Tibial artery (tissue), 4 donors: ENCODE data around the gene ANKRD40.
A peak's percentile ranks its signal among the peaks of the same experiment; 100 is the strongest.

Source experiments
- DNase-seq, 2 donors: peaks; one replicate each; pipeline ENCODE4 v3.0.0-alpha.2; 2019
- H3K27ac ChIP-seq, 2 donors: fragments of 200-600 bp; sonication (generic) in 1 of 2; 1 replicate in 1 of 2; 2 replicates in 1 of 2; pipeline ENCODE4 v1.5.1; 2018 to 2019; ENCODE audit warnings: mild to moderate bottlenecking in 1 of 2
- H3K27me3 ChIP-seq, 2 donors: fragments of 200-600 bp; sonication (generic) in 1 of 2; one replicate each; pipeline versions ENCODE4 v1.5.1 to v1.6.0; 2016 to 2019
- H3K36me3 ChIP-seq, 3 donors: fragments of 200-600 bp; sonication (generic) in 2 of 3; one replicate each; pipeline ENCODE4 v1.5.1; 2016 to 2019; ENCODE audit warnings: mild to moderate bottlenecking in 2 of 3
- H3K4me1 ChIP-seq, 4 donors: fragments of 200-600 bp; sonication (generic) in 2 of 4; 1 replicate in 3 of 4; 2 replicates in 1 of 4; pipeline ENCODE4 v1.5.1; 2016 to 2019
- H3K4me3 ChIP-seq, 2 donors: fragments of 200-600 bp; sonication (generic) in 1 of 2; 1 replicate in 1 of 2; 2 replicates in 1 of 2; pipeline ENCODE4 v1.5.1; 2018 to 2019; ENCODE audit warnings: mild to moderate bottlenecking in 2 of 2
- H3K9me3 ChIP-seq, 3 donors: fragments of 200-600 bp; sonication (generic) in 1 of 3; one replicate each; pipeline ENCODE4 v1.5.1; 2016 to 2019
- intact Hi-C: fragments of 100-400 bp; cut with DNase I; formaldehyde crosslinking; loops from one replicate; pipeline ENCODE4 v1.15.0; 2023; ENCODE audit warnings: low total_unique reads
- TF ChIP-seq, protein P1 (sequence below), 2 experiments: fragments of 200-600 bp in 1 of 2; fragments of 450-650 bp in 1 of 2; IDR thresholded peaks; one replicate each; pipeline ENCODE4 v1.5.1; 2017 to 2019; ENCODE audit warnings: antibody characterized with exemption in 2 of 2, mild to moderate bottlenecking in 1 of 2, moderate library complexity in 1 of 2

The ANKRD40 gene

GRCh38 chr17:50686494-50687199 lies 21.1 kb downstream of the ANKRD40 start:
- peaks cover 3 to 46% (median 34%) of the 10 kb centered on the region in 4 donors for H3K4me1 ChIP-seq
- intact Hi-C loops, result loop anchor here (5.0 to 10.0 kb wide), 3 partner anchors 52 to 202 kb away; partner anchors contain the start of gene ABCC3
- no peaks in the 10 kb centered on the region for H3K9me3 ChIP-seq
- H3K27me3 ChIP-seq, result no peaks in the 10 kb centered on the region
- TF ChIP-seq, protein P1, sequence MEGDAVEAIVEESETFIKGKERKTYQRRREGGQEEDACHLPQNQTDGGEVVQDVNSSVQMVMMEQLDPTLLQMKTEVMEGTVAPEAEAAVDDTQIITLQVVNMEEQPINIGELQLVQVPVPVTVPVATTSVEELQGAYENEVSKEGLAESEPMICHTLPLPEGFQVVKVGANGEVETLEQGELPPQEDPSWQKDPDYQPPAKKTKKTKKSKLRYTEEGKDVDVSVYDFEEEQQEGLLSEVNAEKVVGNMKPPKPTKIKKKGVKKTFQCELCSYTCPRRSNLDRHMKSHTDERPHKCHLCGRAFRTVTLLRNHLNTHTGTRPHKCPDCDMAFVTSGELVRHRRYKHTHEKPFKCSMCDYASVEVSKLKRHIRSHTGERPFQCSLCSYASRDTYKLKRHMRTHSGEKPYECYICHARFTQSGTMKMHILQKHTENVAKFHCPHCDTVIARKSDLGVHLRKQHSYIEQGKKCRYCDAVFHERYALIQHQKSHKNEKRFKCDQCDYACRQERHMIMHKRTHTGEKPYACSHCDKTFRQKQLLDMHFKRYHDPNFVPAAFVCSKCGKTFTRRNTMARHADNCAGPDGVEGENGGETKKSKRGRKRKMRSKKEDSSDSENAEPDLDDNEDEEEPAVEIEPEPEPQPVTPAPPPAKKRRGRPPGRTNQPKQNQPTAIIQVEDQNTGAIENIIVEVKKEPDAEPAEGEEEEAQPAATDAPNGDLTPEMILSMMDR (IDR thresholded peaks at IDR 0.05), result no peak
- peak overlapping the region; percentile 75 to 76 for H3K27ac ChIP-seq
- H3K4me3 ChIP-seq, result no peak overlapping the region
- DNase-seq, result peak; percentile 88 to 94
- H3K36me3 ChIP-seq, result peaks cover 0 to 3% (median 0%) of the 10 kb centered on the region in 3 donors

DNA sequence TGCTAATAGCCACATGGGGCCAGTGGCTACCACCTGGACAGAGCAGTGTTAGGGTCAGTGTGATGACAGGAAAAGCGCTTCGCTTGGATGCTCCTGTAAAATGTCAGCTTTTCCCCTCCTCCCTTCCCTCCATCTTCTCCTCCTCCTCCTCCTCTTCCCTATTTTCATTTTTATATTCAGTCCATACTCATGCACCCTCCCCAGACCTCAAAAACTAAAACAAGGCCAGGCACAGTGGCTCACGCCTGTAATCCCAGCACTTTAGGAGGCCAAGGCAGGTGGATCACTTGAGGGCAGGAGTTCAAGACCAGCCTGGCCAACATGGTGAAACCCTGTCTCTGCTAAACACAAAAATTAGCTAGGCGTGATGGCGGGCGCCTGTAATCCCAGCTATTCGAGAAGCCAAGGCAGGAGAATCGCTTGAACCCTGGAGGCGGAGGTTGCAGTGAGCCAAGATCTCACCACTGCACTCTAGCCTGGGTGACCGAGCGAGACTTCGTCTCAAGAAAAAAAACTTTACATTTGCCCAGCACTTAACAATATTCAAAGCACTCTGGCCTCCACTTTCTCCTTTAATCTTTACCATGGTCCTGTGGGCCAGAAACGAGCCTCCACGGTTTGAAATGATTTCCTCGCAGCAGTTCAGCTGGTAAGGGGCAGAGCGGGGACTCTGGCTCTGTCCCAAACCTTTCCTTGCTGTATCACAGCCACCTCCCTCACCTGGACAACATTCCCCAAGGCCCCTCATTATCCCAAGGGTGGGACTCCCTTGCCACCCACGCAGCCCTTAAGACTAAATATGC lies 21.8 kb downstream of the ANKRD40 start:
- peaks cover 3 to 54% (median 35%) of the 10 kb centered on the region in 4 donors for H3K4me1 ChIP-seq
- H3K27ac ChIP-seq, result peak overlapping the region; percentile 75 to 76

GRCh38 chr17:50685334-50685665 lies 22.4 kb downstream of the ANKRD40 start:
- H3K27me3 ChIP-seq, result no peaks in the 10 kb centered on the region
- no peak overlapping the region for H3K4me3 ChIP-seq
- H3K36me3 ChIP-seq, result no peaks in the 10 kb centered on the region
- H3K4me1 ChIP-seq, result peaks cover 3 to 54% (median 32%) of the 10 kb centered on the region in 4 donors
- TF ChIP-seq, protein P1 (IDR thresholded peaks at IDR 0.05), result no peak
- H3K9me3 ChIP-seq, result no peaks in the 10 kb centered on the region
- DNase-seq, result no peak
- H3K27ac ChIP-seq, result peak overlapping the region in 1 of 2 donors; percentile 75
- intact Hi-C loops, result loop anchor here (5.0 to 10.0 kb wide), 3 partner anchors 50 to 200 kb away; partner anchors contain the start of gene ABCC3

More for the DNA sequence above, 21.8 kb downstream of the ANKRD40 start:
- H3K4me3 ChIP-seq, result no peak overlapping the region
- H3K9me3 ChIP-seq, result no peaks in the 10 kb centered on the region
- no peaks in the 10 kb centered on the region for H3K27me3 ChIP-seq
- intact Hi-C loops, result loop anchor here (5.0 to 10.0 kb wide), 3 partner anchors 51 to 201 kb away; partner anchors contain the start of gene ABCC3
- TF ChIP-seq, protein P1 (IDR thresholded peaks at IDR 0.05), result no peak
- DNase-seq, result peak in 1 of 2 donors; percentile 46
- no peaks in the 10 kb centered on the region for H3K36me3 ChIP-seq

DNA sequence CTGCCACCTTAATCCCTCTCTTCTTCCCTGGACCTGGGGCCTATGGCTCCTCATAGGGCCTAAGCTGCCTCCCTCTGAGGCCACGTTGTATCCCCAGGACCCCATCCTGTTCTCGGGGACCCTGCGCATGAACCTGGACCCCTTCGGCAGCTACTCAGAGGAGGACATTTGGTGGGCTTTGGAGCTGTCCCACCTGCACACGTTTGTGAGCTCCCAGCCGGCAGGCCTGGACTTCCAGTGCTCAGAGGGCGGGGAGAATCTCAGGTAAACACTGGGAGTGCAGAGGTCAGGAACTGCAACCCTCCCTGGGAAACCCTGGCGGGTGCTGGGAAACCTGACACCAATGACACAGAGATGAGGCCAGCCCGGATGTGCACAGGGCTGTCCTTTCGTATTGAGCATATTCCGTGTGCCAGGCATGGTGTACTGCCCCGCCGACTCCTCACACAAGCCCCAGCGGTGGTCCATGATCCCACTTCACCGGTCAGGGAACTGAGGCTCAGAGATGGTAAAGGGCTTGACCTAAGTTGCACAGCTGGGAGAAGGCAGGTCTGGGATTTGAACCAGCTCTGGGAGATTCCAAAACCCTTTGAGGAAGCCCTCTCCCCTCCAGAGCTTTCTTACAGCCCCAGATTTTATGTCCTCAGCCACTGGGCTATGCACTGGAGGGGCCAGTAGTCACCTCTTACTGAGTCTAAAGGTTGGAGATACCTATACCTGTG lies 22.9 kb downstream of the ANKRD40 start:
- TF ChIP-seq, protein P1 (IDR thresholded peaks at IDR 0.05), result no peak
- H3K36me3 ChIP-seq, result no peaks in the 10 kb centered on the region
- intact Hi-C loops, result loop anchor here (5.0 to 10.0 kb wide), 3 partner anchors 50 to 200 kb away; partner anchors contain the start of gene ABCC3
- H3K27ac ChIP-seq, result no peak overlapping the region
- H3K27me3 ChIP-seq, result no peaks in the 10 kb centered on the region
- peaks cover 3 to 49% (median 28%) of the 10 kb centered on the region in 4 donors for H3K4me1 ChIP-seq
- H3K4me3 ChIP-seq, result no peak overlapping the region
- peak in 1 of 2 donors; percentile 63 for DNase-seq
- no peaks in the 10 kb centered on the region for H3K9me3 ChIP-seq

DNA sequence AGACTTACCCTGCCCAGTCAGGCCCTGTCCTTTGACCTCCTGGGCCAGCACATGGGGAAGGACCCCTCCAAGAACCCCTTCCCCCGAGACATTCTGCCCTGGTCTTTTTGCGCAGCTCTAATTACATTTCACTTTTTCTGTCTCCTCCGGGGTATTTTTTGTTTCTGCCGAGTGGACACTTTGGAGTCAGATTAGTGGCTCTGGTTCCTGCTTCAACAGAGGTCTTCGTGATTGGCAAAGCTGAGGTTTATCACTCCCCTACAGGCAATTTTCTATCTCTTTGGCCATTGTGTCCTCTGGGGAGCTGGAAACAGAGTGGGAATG lies 23.5 kb downstream of the ANKRD40 start:
- TF ChIP-seq, protein P1 (IDR thresholded peaks at IDR 0.05), result no peak
- no peaks in the 10 kb centered on the region for H3K27me3 ChIP-seq
- no peak for DNase-seq
- no peak overlapping the region for H3K27ac ChIP-seq
- intact Hi-C loops, result loop anchor here (10.0 kb wide), 2 partner anchors 49 to 199 kb away; partner anchors contain the start of gene ABCC3
- no peaks in the 10 kb centered on the region for H3K9me3 ChIP-seq
- H3K4me1 ChIP-seq, result peaks cover 3 to 44% (median 24%) of the 10 kb centered on the region in 4 donors
- H3K4me3 ChIP-seq, result no peak overlapping the region
- no peaks in the 10 kb centered on the region for H3K36me3 ChIP-seq
